Upper lobe of left lung (tissue), 6 donors: Measurements from ENCODE around the gene CNDP2. TPM values are rescaled to one million over a fixed set of nuclear protein-coding genes. Genes with fewer than 3 reads are reported as not detected.

Experiments used
- ATAC-seq, 2 donors: fragments of 200-7000 bp; cut with Tn5 transposase; one replicate each; pipeline ENCODE4 v1.9.1; 2022; ENCODE audit warnings: mild to moderate bottlenecking in 2 of 2, moderate library complexity in 2 of 2; ENCODE audit not compliant: low FRiP score in 2 of 2
- DNase-seq, 2 donors: peaks; one replicate each; pipeline ENCODE4 v3.0.0-alpha.2; 2019 to 2020
- H3K27ac ChIP-seq, 4 donors: fragments of 200-600 bp; sonication (generic); one replicate each; pipeline ENCODE4 v1.5.1; 2016 to 2019
- H3K27me3 ChIP-seq, 4 donors: fragments of 200-600 bp; sonication (generic); one replicate each; pipeline ENCODE4 v1.5.1; 2017 to 2019
- H3K36me3 ChIP-seq, 4 donors: fragments of 200-600 bp; sonication (generic); one replicate each; pipeline ENCODE4 v1.5.1; 2016 to 2019
- H3K4me1 ChIP-seq, 4 donors: fragments of 200-600 bp; sonication (generic); one replicate each; pipeline ENCODE4 v1.5.1; 2018 to 2019
- H3K4me3 ChIP-seq, 4 donors: fragments of 200-600 bp; sonication (generic); one replicate each; pipeline ENCODE4 v1.5.1; 2017 to 2019; ENCODE audit warnings: mild to moderate bottlenecking in 2 of 4, moderate library complexity in 1 of 4
- H3K9me3 ChIP-seq, 4 donors: fragments of 200-600 bp; sonication (generic); one replicate each; pipeline ENCODE4 v1.5.1; 2018 to 2019
- CTCF ChIP-seq, 6 experiments: fragments of 450-650 bp in 4 of 6; fragments of 200-600 bp in 2 of 6; sonication (generic) in 2 of 6; IDR thresholded peaks; one replicate each; pipeline ENCODE4 v1.5.1; 2016 to 2019; ENCODE audit warnings: antibody characterized with exemption in 6 of 6
- EP300 ChIP-seq, 4 donors: sonication (generic); formaldehyde crosslinking; IDR thresholded peaks; one replicate each; pipeline ENCODE4 v1.5.1; 2017; ENCODE audit warnings: antibody characterized with exemption in 4 of 4, control low read depth in 2 of 4
- POLR2A ChIP-seq, 4 donors: fragments of 450-650 bp; IDR thresholded peaks; one replicate each; pipeline ENCODE4 v1.5.1; 2016 to 2017; ENCODE audit warnings: antibody characterized with exemption in 4 of 4, mild to moderate bottlenecking in 2 of 4
- POLR2AphosphoS5 ChIP-seq, 2 donors: sonication (generic); formaldehyde crosslinking; IDR thresholded peaks; one replicate each; pipeline ENCODE4 v1.5.1; 2017; ENCODE audit warnings: antibody characterized with exemption in 2 of 2
- WGBS, 2 donors: methylation state at CpG; one replicate each; pipeline ENCODE4 v1.1.5; 2017 to 2018; 5-methylcytosine and 5-hydroxymethylcytosine counted together
- total RNA-seq, 6 donors: library from RNA; depleted of rRNA in 4 of 6; stranded (reverse); fragments of >200 nt in 4 of 6; gene quantifications; one replicate each; pipeline versions ENCODE4 v1.1.0 to v1.2.1, GENCODE V29; 2016 to 2021
- donor health status: DM: no; HTN: no; CAD: no; lungs with moderate emphysema.
- donor health status: DM: no; HTN: yes; CAD: no; lungs with severe emphysema.

The CNDP2 gene
- total RNA-seq, 6 donors from 2014 or later = 147 to 279 (median 196) TPM

DNA sequence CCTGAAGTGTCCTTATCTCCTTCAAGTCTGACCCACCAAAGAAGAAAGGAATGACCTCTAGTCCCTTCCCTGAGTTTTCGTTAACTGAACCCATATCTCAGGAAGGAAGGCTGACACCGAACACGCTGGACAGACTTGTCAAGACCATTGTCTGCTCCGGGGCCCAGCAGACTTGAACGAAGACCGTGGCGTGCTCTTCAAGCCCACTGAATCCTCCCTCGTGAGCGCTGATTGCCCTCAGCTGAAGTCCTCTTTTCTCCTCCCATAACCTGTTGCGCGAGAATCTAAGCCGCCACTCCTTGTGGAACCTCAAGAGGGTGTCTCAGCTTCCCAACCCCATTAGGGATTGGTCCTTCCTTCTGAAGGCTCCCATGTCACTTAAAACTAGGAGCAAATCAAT, 37.5 kb downstream of the CNDP2 start:
- H3K4me1 ChIP-seq = no peaks in the 10 kb centered on the region
- no peaks in the 10 kb centered on the region for H3K9me3 ChIP-seq
- 91 to 94% methylated on average over 12 of the region's 12 CpGs for WGBS, 2 donors
- ATAC-seq (no peak), DNase-seq (no peak)
- H3K27me3 ChIP-seq = no peaks in the 10 kb centered on the region
- no peaks in the 10 kb centered on the region for H3K36me3 ChIP-seq
- H3K4me3 ChIP-seq = no peak overlapping the region
- TF ChIP-seq EP300 (IDR thresholded peaks at IDR 0.05) (no peak), CTCF (IDR thresholded peaks at IDR 0.05) (no peak), POLR2AphosphoS5 (IDR thresholded peaks at IDR 0.05) (no peak), POLR2A (IDR thresholded peaks at IDR 0.05) (no peak)
- no peak overlapping the region for H3K27ac ChIP-seq

DNA sequence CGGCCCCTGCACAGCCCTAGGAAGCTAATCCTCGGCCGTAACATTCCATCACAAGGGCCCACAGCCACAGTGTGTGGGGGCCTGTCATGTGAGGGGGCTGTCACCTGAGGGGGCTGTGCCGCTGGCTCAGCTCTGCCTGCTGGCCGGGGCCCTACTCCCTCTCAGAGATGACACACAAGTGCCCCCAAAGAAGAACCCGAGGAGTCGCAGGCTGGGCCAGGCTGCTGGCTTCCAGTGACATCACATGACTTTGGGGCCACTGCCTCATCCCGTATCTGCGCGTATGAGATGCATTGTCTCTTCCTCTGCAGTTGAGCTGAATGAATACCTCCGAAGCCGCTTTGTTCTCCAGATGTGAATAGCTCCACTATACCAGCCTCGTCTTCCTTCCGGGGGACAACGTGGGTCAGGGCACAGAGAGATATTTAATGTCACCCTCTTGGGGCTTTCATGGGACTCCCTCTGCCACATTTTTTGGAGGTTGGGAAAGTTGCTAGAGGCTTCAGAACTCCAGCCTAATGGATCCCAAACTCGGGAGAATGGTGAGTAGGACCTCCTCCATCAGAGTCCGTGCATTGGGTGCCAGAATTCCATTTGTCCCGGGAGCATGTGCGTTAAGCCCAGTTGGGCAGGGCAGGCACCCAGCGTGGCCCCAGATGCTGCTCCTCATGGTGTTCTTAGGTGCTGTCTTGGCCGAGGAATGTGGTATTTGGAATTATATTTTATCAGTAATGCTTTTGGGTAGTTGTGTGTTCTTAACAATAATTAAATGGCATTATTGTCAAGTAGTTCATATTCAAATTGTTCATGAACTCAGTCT, 38.2 kb downstream of the CNDP2 start, which contains the start of gene CNDP1:
CNDP1 (plus strand) TSS at position 351 of the 820 bp plus-strand sequence; CDS start at position 519, 168 bp downstream.
- no peak within 1 kb of the TSS for H3K27ac ChIP-seq
- H3K4me1 ChIP-seq = no peaks in the 10 kb centered on the region
- 91 to 92% methylated on average over 17 to 21 of the region's 21 CpGs for WGBS, 2 donors
- TF ChIP-seq POLR2A (IDR thresholded peaks at IDR 0.05) (no peak), EP300 (IDR thresholded peaks at IDR 0.05) (no peak), POLR2AphosphoS5 (IDR thresholded peaks at IDR 0.05) (no peak), CTCF (IDR thresholded peaks at IDR 0.05) (no peak)
- no peaks in the 10 kb centered on the region for H3K36me3 ChIP-seq
- no peaks in the 10 kb centered on the region for H3K27me3 ChIP-seq
- no peak within 1 kb of the TSS for H3K4me3 ChIP-seq
- DNase-seq (no peak), ATAC-seq (no peak)
- no peaks in the 10 kb centered on the region for H3K9me3 ChIP-seq

DNA sequence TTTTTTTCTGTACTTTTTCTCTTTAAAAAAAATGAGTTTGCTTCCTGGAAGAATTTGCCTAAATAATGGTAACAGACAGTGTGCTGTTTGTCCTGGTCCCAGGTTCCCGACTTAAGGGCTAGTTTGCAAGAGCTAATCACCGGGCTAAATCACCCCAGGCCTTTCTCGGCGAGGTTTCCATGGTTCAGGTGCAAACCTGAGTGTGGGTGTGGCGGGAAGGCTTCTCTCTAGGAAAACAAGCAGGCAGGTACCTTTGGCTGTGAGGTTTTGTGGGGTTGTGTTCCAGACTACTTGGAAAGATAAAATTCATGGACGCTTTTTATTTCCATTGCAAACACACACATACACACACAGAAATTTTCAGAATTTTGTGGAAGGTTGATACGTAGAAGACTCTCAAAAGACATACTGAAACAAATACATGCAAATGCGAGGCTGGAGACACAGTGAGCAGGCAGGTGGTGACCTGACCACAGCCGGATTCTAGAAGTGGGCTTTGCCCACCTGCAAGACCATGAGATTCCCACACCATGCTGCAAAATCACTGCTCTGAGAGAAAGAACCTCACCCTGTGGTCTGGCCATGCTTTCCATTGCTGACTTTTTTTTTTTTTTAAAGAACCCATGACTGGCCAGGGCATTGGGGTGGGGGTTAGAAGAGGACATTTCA, 39.0 kb downstream of the CNDP2 start:
- DNase-seq = no peak
- Histone ChIP-seq H3K9me3 (no peaks in the 10 kb centered on the region), H3K27me3 (no peaks in the 10 kb centered on the region), H3K4me3 (no peak overlapping the region), H3K4me1 (no peaks in the 10 kb centered on the region), H3K36me3 (no peaks in the 10 kb centered on the region), H3K27ac (no peak overlapping the region)
- no peak for TF ChIP-seq CTCF (IDR thresholded peaks at IDR 0.05)
- TF ChIP-seq POLR2AphosphoS5 (IDR thresholded peaks at IDR 0.05) = no peak
- no peak for TF ChIP-seq EP300 (IDR thresholded peaks at IDR 0.05)
- no peak for TF ChIP-seq POLR2A (IDR thresholded peaks at IDR 0.05)
- no peak for ATAC-seq
- 82 to 87% methylated on average over 9 of the region's 9 CpGs for WGBS, 2 donors

DNA sequence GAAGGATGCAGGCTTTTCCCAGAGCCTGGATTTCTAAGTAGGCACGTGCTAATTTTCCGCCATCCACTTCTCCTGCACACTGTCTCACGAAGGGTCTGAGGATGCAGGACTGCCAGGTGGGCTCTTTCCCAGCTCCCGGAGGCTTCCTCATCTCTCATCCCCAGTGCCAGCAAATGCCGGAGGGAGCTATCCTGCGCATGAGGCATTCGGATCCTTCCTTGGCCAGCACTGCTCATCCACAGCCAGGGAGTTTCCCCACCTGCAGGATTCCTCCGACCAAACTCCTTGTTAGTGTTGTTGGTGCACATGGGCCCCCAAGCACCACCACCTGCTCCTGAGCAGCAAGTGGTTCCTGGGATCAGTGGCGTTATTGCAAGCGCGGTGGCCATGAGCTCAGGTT, 43.1 kb downstream of the CNDP2 start:
- Histone ChIP-seq H3K4me1 (no peaks in the 10 kb centered on the region), H3K4me3 (no peak overlapping the region), H3K36me3 (no peaks in the 10 kb centered on the region), H3K27me3 (no peaks in the 10 kb centered on the region), H3K9me3 (no peaks in the 10 kb centered on the region), H3K27ac (no peak overlapping the region)
- WGBS, 2 donors = 93% methylated on average over 9 to 11 of the region's 11 CpGs
- TF ChIP-seq CTCF (IDR thresholded peaks at IDR 0.05) (no peak), EP300 (IDR thresholded peaks at IDR 0.05) (no peak)
- ATAC-seq (no peak), DNase-seq (no peak)
